Measurements from ENCODE around the gene HECTD4.

- no peak for TF ChIP-seq CTCF (IDR thresholded peaks at IDR 0.05 in 8 of 11, conservative IDR thresholded peaks at IDR 0.05 in 3 of 11)
- no peak for TF ChIP-seq POLR2A (IDR thresholded peaks at IDR 0.05)
- no peak for TF ChIP-seq POLR2AphosphoS5 (IDR thresholded peaks at IDR 0.05)
Observed at GRCh38 chr12:112330706-112331105, 51.5 kb downstream of the HECTD4 start.
